ENCODE measurements around the gene KIFAP3. TPM values are rescaled to one million over a fixed set of nuclear protein-coding genes. Genes with fewer than 3 reads are reported as not detected.

The KIFAP3 gene
- total RNA-seq, 1 experiment from 2014 or later = 2.3 TPM

DNA sequence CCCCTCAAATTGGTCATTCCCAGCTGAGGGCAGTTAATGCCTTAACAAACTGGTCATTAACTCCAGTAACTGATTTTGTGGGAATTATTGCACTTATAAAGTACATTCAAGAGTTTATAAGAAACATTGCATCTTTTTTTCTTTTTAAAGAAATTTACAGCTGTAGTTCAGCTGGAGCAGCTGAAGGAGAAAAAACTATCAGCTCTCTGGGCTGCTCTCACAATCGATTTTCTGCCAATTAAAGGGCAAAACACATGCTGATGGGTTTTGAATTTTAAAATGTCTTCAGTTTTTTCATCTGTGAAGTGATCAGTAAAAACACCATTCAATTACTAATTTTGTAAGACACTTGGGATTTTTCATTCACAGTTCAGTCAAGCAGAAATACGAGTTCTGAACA is 74.7 kb downstream of the KIFAP3 start:
- DNase-seq (ENCODE audit: low spot score) = no peak
- no peaks in the 10 kb centered on the region for H3K9me3 Mint-ChIP-seq
- CTCF ChIA-PET = no interaction called here
- TF ChIP-seq, protein P1, sequence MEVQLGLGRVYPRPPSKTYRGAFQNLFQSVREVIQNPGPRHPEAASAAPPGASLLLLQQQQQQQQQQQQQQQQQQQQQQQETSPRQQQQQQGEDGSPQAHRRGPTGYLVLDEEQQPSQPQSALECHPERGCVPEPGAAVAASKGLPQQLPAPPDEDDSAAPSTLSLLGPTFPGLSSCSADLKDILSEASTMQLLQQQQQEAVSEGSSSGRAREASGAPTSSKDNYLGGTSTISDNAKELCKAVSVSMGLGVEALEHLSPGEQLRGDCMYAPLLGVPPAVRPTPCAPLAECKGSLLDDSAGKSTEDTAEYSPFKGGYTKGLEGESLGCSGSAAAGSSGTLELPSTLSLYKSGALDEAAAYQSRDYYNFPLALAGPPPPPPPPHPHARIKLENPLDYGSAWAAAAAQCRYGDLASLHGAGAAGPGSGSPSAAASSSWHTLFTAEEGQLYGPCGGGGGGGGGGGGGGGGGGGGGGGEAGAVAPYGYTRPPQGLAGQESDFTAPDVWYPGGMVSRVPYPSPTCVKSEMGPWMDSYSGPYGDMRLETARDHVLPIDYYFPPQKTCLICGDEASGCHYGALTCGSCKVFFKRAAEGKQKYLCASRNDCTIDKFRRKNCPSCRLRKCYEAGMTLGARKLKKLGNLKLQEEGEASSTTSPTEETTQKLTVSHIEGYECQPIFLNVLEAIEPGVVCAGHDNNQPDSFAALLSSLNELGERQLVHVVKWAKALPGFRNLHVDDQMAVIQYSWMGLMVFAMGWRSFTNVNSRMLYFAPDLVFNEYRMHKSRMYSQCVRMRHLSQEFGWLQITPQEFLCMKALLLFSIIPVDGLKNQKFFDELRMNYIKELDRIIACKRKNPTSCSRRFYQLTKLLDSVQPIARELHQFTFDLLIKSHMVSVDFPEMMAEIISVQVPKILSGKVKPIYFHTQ (CRISPR knock-in tag; IDR thresholded peaks at IDR 0.05) = no peak
- no peak for TF ChIP-seq NFATC4 (CRISPR knock-in tag; IDR thresholded peaks at IDR 0.05)
- H3K4me3 Mint-ChIP-seq = no peak overlapping the region
- H3K36me3 Mint-ChIP-seq = no peaks in the 10 kb centered on the region
- peaks cover 19% of the 10 kb centered on the region for H3K27me3 Mint-ChIP-seq (ENCODE audit: low read depth)
- POLR2A ChIA-PET = no interaction called here
- H3K27ac Mint-ChIP-seq = no peak overlapping the region
- no peak for ATAC-seq
- H3K4me1 Mint-ChIP-seq = no peaks in the 10 kb centered on the region; the same call in 1 of the 2 replicates

DNA sequence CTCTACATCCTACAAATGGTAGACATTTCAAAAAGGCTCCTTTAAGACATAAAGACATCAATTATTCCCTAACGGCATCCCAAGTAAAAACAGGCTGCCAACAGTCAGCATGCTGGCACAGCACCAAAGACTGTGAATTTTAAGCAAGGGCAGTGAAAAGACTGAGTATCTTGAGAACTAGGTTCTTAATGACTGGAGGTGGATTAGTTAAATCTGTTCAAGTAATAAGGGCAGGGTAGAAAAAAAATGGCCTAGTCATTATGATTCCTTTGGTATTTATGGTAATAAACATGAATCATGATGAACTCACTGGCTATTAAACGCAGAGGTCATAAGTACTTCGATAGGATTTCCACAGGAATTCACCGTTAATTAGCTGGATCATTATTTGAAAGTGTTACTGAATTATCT is 75.2 kb downstream of the KIFAP3 start:
- DNase-seq (ENCODE audit: low spot score) = no peak
- no peaks in the 10 kb centered on the region for H3K36me3 Mint-ChIP-seq
- CTCF ChIA-PET = interaction anchor here (0.6 to 1.5 kb wide), 2 partner anchors 75 to 1188 kb away, joined by 3 read pairs; partner anchors contain the start of gene KIFAP3
- H3K27ac Mint-ChIP-seq = no peak overlapping the region
- H3K4me1 Mint-ChIP-seq = no peaks in the 10 kb centered on the region; the same call in 1 of the 2 replicates
- no peak for ATAC-seq
- peaks cover 19% of the 10 kb centered on the region for H3K27me3 Mint-ChIP-seq (ENCODE audit: low read depth)
- H3K9me3 Mint-ChIP-seq = no peaks in the 10 kb centered on the region
- H3K4me3 Mint-ChIP-seq = no peak overlapping the region
- POLR2A ChIA-PET = no interaction called here
- TF ChIP-seq ZNF263 (CRISPR knock-in tag; IDR thresholded peaks at IDR 0.05; ENCODE audit: low read depth) (no peak), TCF7 (CRISPR knock-in tag; IDR thresholded peaks at IDR 0.05; ENCODE audit: low read depth) (no peak), EMX1 (CRISPR knock-in tag; IDR thresholded peaks at IDR 0.05) (no peak), TEAD4 (CRISPR knock-in tag; IDR thresholded peaks at IDR 0.05) (no peak), GABPB1 (CRISPR knock-in tag; IDR thresholded peaks at IDR 0.05) (no peak), CREB1 (CRISPR knock-in tag; IDR thresholded peaks at IDR 0.05) (no peak), ZNF219 (CRISPR knock-in tag; IDR thresholded peaks at IDR 0.05; ENCODE audit: borderline replicate concordance) (no peak), SOX15 (CRISPR knock-in tag; IDR thresholded peaks at IDR 0.05) (no peak), NR3C1 (CRISPR knock-in tag; conservative IDR thresholded peaks at IDR 0.05; ENCODE audit: low read depth) (no peak), OVOL2 (CRISPR knock-in tag; IDR thresholded peaks at IDR 0.05; ENCODE audit: borderline replicate concordance) (no peak)
- TF ChIP-seq, protein P2, sequence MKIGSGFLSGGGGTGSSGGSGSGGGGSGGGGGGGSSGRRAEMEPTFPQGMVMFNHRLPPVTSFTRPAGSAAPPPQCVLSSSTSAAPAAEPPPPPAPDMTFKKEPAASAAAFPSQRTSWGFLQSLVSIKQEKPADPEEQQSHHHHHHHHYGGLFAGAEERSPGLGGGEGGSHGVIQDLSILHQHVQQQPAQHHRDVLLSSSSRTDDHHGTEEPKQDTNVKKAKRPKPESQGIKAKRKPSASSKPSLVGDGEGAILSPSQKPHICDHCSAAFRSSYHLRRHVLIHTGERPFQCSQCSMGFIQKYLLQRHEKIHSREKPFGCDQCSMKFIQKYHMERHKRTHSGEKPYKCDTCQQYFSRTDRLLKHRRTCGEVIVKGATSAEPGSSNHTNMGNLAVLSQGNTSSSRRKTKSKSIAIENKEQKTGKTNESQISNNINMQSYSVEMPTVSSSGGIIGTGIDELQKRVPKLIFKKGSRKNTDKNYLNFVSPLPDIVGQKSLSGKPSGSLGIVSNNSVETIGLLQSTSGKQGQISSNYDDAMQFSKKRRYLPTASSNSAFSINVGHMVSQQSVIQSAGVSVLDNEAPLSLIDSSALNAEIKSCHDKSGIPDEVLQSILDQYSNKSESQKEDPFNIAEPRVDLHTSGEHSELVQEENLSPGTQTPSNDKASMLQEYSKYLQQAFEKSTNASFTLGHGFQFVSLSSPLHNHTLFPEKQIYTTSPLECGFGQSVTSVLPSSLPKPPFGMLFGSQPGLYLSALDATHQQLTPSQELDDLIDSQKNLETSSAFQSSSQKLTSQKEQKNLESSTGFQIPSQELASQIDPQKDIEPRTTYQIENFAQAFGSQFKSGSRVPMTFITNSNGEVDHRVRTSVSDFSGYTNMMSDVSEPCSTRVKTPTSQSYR (CRISPR knock-in tag; IDR thresholded peaks at IDR 0.05) = no peak
- TF ChIP-seq, protein P3, sequence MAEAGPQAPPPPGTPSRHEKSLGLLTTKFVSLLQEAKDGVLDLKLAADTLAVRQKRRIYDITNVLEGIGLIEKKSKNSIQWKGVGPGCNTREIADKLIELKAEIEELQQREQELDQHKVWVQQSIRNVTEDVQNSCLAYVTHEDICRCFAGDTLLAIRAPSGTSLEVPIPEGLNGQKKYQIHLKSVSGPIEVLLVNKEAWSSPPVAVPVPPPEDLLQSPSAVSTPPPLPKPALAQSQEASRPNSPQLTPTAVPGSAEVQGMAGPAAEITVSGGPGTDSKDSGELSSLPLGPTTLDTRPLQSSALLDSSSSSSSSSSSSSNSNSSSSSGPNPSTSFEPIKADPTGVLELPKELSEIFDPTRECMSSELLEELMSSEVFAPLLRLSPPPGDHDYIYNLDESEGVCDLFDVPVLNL (CRISPR knock-in tag; IDR thresholded peaks at IDR 0.05; ENCODE audit: borderline replicate concordance, low read depth) = no peak
- TF ChIP-seq, protein P4, sequence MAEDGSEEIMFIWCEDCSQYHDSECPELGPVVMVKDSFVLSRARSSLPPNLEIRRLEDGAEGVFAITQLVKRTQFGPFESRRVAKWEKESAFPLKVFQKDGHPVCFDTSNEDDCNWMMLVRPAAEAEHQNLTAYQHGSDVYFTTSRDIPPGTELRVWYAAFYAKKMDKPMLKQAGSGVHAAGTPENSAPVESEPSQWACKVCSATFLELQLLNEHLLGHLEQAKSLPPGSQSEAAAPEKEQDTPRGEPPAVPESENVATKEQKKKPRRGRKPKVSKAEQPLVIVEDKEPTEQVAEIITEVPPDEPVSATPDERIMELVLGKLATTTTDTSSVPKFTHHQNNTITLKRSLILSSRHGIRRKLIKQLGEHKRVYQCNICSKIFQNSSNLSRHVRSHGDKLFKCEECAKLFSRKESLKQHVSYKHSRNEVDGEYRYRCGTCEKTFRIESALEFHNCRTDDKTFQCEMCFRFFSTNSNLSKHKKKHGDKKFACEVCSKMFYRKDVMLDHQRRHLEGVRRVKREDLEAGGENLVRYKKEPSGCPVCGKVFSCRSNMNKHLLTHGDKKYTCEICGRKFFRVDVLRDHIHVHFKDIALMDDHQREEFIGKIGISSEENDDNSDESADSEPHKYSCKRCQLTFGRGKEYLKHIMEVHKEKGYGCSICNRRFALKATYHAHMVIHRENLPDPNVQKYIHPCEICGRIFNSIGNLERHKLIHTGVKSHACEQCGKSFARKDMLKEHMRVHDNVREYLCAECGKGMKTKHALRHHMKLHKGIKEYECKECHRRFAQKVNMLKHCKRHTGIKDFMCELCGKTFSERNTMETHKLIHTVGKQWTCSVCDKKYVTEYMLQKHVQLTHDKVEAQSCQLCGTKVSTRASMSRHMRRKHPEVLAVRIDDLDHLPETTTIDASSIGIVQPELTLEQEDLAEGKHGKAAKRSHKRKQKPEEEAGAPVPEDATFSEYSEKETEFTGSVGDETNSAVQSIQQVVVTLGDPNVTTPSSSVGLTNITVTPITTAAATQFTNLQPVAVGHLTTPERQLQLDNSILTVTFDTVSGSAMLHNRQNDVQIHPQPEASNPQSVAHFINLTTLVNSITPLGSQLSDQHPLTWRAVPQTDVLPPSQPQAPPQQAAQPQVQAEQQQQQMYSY (CRISPR knock-in tag; IDR thresholded peaks at IDR 0.05) = no peak
- TF ChIP-seq, protein P5, sequence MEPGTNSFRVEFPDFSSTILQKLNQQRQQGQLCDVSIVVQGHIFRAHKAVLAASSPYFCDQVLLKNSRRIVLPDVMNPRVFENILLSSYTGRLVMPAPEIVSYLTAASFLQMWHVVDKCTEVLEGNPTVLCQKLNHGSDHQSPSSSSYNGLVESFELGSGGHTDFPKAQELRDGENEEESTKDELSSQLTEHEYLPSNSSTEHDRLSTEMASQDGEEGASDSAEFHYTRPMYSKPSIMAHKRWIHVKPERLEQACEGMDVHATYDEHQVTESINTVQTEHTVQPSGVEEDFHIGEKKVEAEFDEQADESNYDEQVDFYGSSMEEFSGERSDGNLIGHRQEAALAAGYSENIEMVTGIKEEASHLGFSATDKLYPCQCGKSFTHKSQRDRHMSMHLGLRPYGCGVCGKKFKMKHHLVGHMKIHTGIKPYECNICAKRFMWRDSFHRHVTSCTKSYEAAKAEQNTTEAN (CRISPR knock-in tag; IDR thresholded peaks at IDR 0.05) = no peak
- TF ChIP-seq, protein P6, sequence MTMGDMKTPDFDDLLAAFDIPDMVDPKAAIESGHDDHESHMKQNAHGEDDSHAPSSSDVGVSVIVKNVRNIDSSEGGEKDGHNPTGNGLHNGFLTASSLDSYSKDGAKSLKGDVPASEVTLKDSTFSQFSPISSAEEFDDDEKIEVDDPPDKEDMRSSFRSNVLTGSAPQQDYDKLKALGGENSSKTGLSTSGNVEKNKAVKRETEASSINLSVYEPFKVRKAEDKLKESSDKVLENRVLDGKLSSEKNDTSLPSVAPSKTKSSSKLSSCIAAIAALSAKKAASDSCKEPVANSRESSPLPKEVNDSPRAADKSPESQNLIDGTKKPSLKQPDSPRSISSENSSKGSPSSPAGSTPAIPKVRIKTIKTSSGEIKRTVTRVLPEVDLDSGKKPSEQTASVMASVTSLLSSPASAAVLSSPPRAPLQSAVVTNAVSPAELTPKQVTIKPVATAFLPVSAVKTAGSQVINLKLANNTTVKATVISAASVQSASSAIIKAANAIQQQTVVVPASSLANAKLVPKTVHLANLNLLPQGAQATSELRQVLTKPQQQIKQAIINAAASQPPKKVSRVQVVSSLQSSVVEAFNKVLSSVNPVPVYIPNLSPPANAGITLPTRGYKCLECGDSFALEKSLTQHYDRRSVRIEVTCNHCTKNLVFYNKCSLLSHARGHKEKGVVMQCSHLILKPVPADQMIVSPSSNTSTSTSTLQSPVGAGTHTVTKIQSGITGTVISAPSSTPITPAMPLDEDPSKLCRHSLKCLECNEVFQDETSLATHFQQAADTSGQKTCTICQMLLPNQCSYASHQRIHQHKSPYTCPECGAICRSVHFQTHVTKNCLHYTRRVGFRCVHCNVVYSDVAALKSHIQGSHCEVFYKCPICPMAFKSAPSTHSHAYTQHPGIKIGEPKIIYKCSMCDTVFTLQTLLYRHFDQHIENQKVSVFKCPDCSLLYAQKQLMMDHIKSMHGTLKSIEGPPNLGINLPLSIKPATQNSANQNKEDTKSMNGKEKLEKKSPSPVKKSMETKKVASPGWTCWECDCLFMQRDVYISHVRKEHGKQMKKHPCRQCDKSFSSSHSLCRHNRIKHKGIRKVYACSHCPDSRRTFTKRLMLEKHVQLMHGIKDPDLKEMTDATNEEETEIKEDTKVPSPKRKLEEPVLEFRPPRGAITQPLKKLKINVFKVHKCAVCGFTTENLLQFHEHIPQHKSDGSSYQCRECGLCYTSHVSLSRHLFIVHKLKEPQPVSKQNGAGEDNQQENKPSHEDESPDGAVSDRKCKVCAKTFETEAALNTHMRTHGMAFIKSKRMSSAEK (CRISPR knock-in tag; IDR thresholded peaks at IDR 0.05; ENCODE audit: borderline replicate concordance) = no peak

All from WTC11 (cell line).